ENCODE results near the gene MAST4.
A peak's percentile ranks its signal among the peaks of the same experiment; 100 is the strongest.

MAST4 gene

GRCh38 chr5:67199859-67200258, 603.7 kb downstream of the MAST4 start:
- Histone ChIP-seq H3K9me3 (ENCODE audit: control insufficient read depth, insufficient read depth, low read length) (no peaks in the 10 kb centered on the region), H3K27ac (ENCODE audit: low read depth, low read length) (peak overlapping the region; percentile 92), H3K4me2 (ENCODE audit: low read length) (peak overlapping the region; percentile 85), H3K79me2 (ENCODE audit: control insufficient read depth, low read length) (peaks cover 31% of the 10 kb centered on the region), H3K4me1 (ENCODE audit: control insufficient read depth, low read length) (peaks cover 97% of the 10 kb centered on the region), H3K36me3 (ENCODE audit: control insufficient read depth, low read length) (peaks cover 12% of the 10 kb centered on the region), H3K4me3 (ENCODE audit: low read length) (peak overlapping the region; percentile 93), H4K20me1 (ENCODE audit: control insufficient read depth, insufficient read depth, low read depth, low read length) (no peaks in the 10 kb centered on the region), H3K9me2 (replicated peaks; ENCODE audit: control insufficient read depth, low read length) (no peaks in the 10 kb centered on the region), H3F3A (ENCODE audit: control insufficient read depth, insufficient read depth) (peaks cover 54% of the 10 kb centered on the region), H3K27me3 (ENCODE audit: control insufficient read depth, low read length) (no peaks in the 10 kb centered on the region)
- TF ChIP-seq EZH2phosphoT487 (IDR thresholded peaks at IDR 0.05; ENCODE audit: borderline replicate concordance, low read length) (no peak), CTCF (IDR thresholded peaks at IDR 0.05; ENCODE audit: low read depth, low read length, poor library complexity, severe bottlenecking) (no peak)

- H3K79me2 ChIP-seq (ENCODE audit: control insufficient read depth, low read length) = peaks cover 22% of the 10 kb centered on the region
These were observed 604.8 kb downstream of the MAST4 start for GRCh38 chr5:67200809-67201562.

GRCh38 chr5:67201897-67202549, 605.8 kb downstream of the MAST4 start:
- peak overlapping the region; percentile 98 for H3K27ac ChIP-seq (ENCODE audit: low read depth, low read length)
- H3K9me3 ChIP-seq (ENCODE audit: control insufficient read depth, insufficient read depth, low read length) = no peaks in the 10 kb centered on the region
- no peaks in the 10 kb centered on the region for H3K27me3 ChIP-seq (ENCODE audit: control insufficient read depth, low read length)
- TF ChIP-seq EZH2phosphoT487 (IDR thresholded peaks at IDR 0.05; ENCODE audit: borderline replicate concordance, low read length) (no peak), CTCF (IDR thresholded peaks at IDR 0.05; ENCODE audit: low read depth, low read length, poor library complexity, severe bottlenecking) (no peak)
- peaks cover 99% of the 10 kb centered on the region for H3K4me1 ChIP-seq (ENCODE audit: control insufficient read depth, low read length)
- no peaks in the 10 kb centered on the region for H3K9me2 ChIP-seq (replicated peaks; ENCODE audit: control insufficient read depth, low read length)
- peaks cover 76% of the 10 kb centered on the region for H3F3A ChIP-seq (ENCODE audit: control insufficient read depth, insufficient read depth)
- no peaks in the 10 kb centered on the region for H4K20me1 ChIP-seq (ENCODE audit: control insufficient read depth, insufficient read depth, low read depth, low read length)
- H3K79me2 ChIP-seq (ENCODE audit: control insufficient read depth, low read length) = peaks cover 13% of the 10 kb centered on the region
- H3K4me3 ChIP-seq (ENCODE audit: low read length) = peak overlapping the region; percentile 13; the same call in 1 of the 2 replicates
- H3K36me3 ChIP-seq (ENCODE audit: control insufficient read depth, low read length) = no peaks in the 10 kb centered on the region
- H3K4me2 ChIP-seq (ENCODE audit: low read length) = peak overlapping the region; percentile 80

More at GRCh38 chr5:67200809-67201562, 604.8 kb downstream of the MAST4 start:
- Histone ChIP-seq H3K27me3 (ENCODE audit: control insufficient read depth, low read length) (no peaks in the 10 kb centered on the region), H3F3A (ENCODE audit: control insufficient read depth, insufficient read depth) (peaks cover 65% of the 10 kb centered on the region), H3K4me2 (ENCODE audit: low read length) (peak overlapping the region; percentile 46), H3K36me3 (ENCODE audit: control insufficient read depth, low read length) (peaks cover under 1% of the 10 kb centered on the region), H3K4me1 (ENCODE audit: control insufficient read depth, low read length) (peaks cover 97% of the 10 kb centered on the region), H3K9me3 (ENCODE audit: control insufficient read depth, insufficient read depth, low read length) (no peaks in the 10 kb centered on the region), H3K27ac (ENCODE audit: low read depth, low read length) (peak overlapping the region; percentile 92), H3K4me3 (ENCODE audit: low read length) (no peak overlapping the region), H4K20me1 (ENCODE audit: control insufficient read depth, insufficient read depth, low read depth, low read length) (no peaks in the 10 kb centered on the region), H3K9me2 (replicated peaks; ENCODE audit: control insufficient read depth, low read length) (no peaks in the 10 kb centered on the region)
- TF ChIP-seq EZH2phosphoT487 (IDR thresholded peaks at IDR 0.05; ENCODE audit: borderline replicate concordance, low read length) = no peak
- no peak for TF ChIP-seq CTCF (IDR thresholded peaks at IDR 0.05; ENCODE audit: low read depth, low read length, poor library complexity, severe bottlenecking)

Measured in DOHH2 (cell line).